Measurements from ENCODE around the gene KCTD16. TPM values are rescaled to one million over a fixed set of nuclear protein-coding genes. Genes with fewer than 3 reads are reported as not detected.

The KCTD16 gene
- total RNA-seq, 1 experiment from 2014 or later, result 0.12 TPM

GRCh38 chr5:144207875-144208444, 37.3 kb downstream of the KCTD16 start:
- no peak for DNase-seq (ENCODE audit: low read depth)

- DNase-seq (ENCODE audit: low read depth), result no peak
Measured at GRCh38 chr5:144209361-144209760, 38.7 kb downstream of the KCTD16 start.

GRCh38 chr5:144210655-144211054, 40.0 kb downstream of the KCTD16 start:
- DNase-seq (ENCODE audit: low read depth), result no peak

- no peak for DNase-seq (ENCODE audit: low read depth)
Measured at GRCh38 chr5:144219869-144220268, 49.2 kb downstream of the KCTD16 start.

- no peak for DNase-seq (ENCODE audit: low read depth)
Measured at GRCh38 chr5:144227363-144227999, 56.8 kb downstream of the KCTD16 start.

GRCh38 chr5:144230806-144231205, 60.1 kb downstream of the KCTD16 start:
- no peak for DNase-seq (ENCODE audit: low read depth)

- no peak for DNase-seq (ENCODE audit: low read depth)
Measured at GRCh38 chr5:144232285-144232684, 61.6 kb downstream of the KCTD16 start.

GRCh38 chr5:144236499-144236898, 65.8 kb downstream of the KCTD16 start:
- DNase-seq (ENCODE audit: low read depth), result no peak

GRCh38 chr5:144237851-144238250, 67.2 kb downstream of the KCTD16 start:
- DNase-seq (ENCODE audit: low read depth), result no peak

GRCh38 chr5:144247131-144247530, 76.5 kb downstream of the KCTD16 start:
- DNase-seq (ENCODE audit: low read depth), result peak; percentile 0

- DNase-seq (ENCODE audit: low read depth), result no peak
Measured at GRCh38 chr5:144248015-144248414, 77.3 kb downstream of the KCTD16 start.

GRCh38 chr5:144249755-144250464, 79.2 kb downstream of the KCTD16 start:
- DNase-seq (ENCODE audit: low read depth), result no peak

GRCh38 chr5:144254552-144254951, 83.9 kb downstream of the KCTD16 start:
- DNase-seq (ENCODE audit: low read depth), result no peak

- no peak for DNase-seq (ENCODE audit: low read depth)
Measured at GRCh38 chr5:144260121-144260520, 89.4 kb downstream of the KCTD16 start.

- DNase-seq (ENCODE audit: low read depth), result no peak
Measured at GRCh38 chr5:144265643-144266247, 95.1 kb downstream of the KCTD16 start.

GRCh38 chr5:144267961-144268513, 97.4 kb downstream of the KCTD16 start:
- no peak for DNase-seq (ENCODE audit: low read depth)

- no peak for DNase-seq (ENCODE audit: low read depth)
Measured at GRCh38 chr5:144273232-144274027, 102.8 kb downstream of the KCTD16 start.

- no peak for DNase-seq (ENCODE audit: low read depth)
Measured at GRCh38 chr5:144275329-144275728, 104.7 kb downstream of the KCTD16 start.

- DNase-seq (ENCODE audit: low read depth), result no peak
Measured at GRCh38 chr5:144276034-144276822, 105.6 kb downstream of the KCTD16 start.

- no peak for DNase-seq (ENCODE audit: low read depth)
Measured at GRCh38 chr5:144281784-144282183, 111.1 kb downstream of the KCTD16 start.

GRCh38 chr5:144284036-144284435, 113.4 kb downstream of the KCTD16 start:
- no peak for DNase-seq (ENCODE audit: low read depth)

Data from RPMI7951 (cell line).